Measurements from ENCODE around the gene BCAS3.

The BCAS3 gene

DNA sequence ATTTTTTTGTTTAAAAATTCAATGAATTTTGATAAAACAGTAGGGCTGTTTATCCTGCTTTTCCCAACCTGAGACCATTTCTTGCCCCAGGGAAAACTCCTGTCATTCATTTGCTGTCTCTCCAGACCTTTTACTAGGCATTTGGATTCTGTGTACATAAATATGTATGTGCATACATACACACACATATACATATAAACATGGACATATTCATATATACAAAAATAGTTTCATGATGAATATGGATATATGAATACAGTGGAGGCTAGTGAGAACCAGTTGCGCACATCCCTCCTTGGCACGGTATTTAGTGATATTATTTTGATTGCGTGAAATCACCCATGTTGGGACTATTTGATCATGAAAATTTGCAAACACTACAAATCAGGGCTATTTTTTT, 269.9 kb downstream of the BCAS3 start:
- no peak overlapping the region for H3K27ac ChIP-seq (ENCODE audit: low read depth, low read length)
- TF ChIP-seq, protein P1, sequence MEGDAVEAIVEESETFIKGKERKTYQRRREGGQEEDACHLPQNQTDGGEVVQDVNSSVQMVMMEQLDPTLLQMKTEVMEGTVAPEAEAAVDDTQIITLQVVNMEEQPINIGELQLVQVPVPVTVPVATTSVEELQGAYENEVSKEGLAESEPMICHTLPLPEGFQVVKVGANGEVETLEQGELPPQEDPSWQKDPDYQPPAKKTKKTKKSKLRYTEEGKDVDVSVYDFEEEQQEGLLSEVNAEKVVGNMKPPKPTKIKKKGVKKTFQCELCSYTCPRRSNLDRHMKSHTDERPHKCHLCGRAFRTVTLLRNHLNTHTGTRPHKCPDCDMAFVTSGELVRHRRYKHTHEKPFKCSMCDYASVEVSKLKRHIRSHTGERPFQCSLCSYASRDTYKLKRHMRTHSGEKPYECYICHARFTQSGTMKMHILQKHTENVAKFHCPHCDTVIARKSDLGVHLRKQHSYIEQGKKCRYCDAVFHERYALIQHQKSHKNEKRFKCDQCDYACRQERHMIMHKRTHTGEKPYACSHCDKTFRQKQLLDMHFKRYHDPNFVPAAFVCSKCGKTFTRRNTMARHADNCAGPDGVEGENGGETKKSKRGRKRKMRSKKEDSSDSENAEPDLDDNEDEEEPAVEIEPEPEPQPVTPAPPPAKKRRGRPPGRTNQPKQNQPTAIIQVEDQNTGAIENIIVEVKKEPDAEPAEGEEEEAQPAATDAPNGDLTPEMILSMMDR (IDR thresholded peaks at IDR 0.05; ENCODE audit: low read depth, low read length, poor library complexity, severe bottlenecking), result no peak
- no peak for TF ChIP-seq EZH2phosphoT487 (IDR thresholded peaks at IDR 0.05; ENCODE audit: borderline replicate concordance, low read length)
- no peaks in the 10 kb centered on the region for H3K9me3 ChIP-seq (ENCODE audit: control insufficient read depth, insufficient read depth, low read length)
- no peaks in the 10 kb centered on the region for H3K79me2 ChIP-seq (ENCODE audit: control insufficient read depth, low read length)
- H3K4me3 ChIP-seq (ENCODE audit: low read length), result no peak overlapping the region
- H3K4me1 ChIP-seq (ENCODE audit: control insufficient read depth, low read length), result no peaks in the 10 kb centered on the region
- H3K9me2 ChIP-seq (replicated peaks; ENCODE audit: control insufficient read depth, low read length), result no peaks in the 10 kb centered on the region
- no peaks in the 10 kb centered on the region for H4K20me1 ChIP-seq (ENCODE audit: control insufficient read depth, insufficient read depth, low read depth, low read length)
- 0 out of 2 replicates have a peak, but pooled peaks cover 2% of the 10 kb centered on the region for H3K27me3 ChIP-seq (ENCODE audit: control insufficient read depth, low read length)
- no peaks in the 10 kb centered on the region for H3K36me3 ChIP-seq (ENCODE audit: control insufficient read depth, low read length)
- no peak overlapping the region for H3K4me2 ChIP-seq (ENCODE audit: low read length)
- no peaks in the 10 kb centered on the region for H3F3A ChIP-seq (ENCODE audit: control insufficient read depth, insufficient read depth)

- H3K9me2 ChIP-seq (replicated peaks; ENCODE audit: control insufficient read depth, low read length), result no peaks in the 10 kb centered on the region
- no peaks in the 10 kb centered on the region for H3K9me3 ChIP-seq (ENCODE audit: control insufficient read depth, insufficient read depth, low read length)
- TF ChIP-seq, protein P1 (IDR thresholded peaks at IDR 0.05; ENCODE audit: low read depth, low read length, poor library complexity, severe bottlenecking), result no peak
- TF ChIP-seq EZH2phosphoT487 (IDR thresholded peaks at IDR 0.05; ENCODE audit: borderline replicate concordance, low read length), result no peak
- no peaks in the 10 kb centered on the region for H3K4me1 ChIP-seq (ENCODE audit: control insufficient read depth, low read length)
- no peaks in the 10 kb centered on the region for H4K20me1 ChIP-seq (ENCODE audit: control insufficient read depth, insufficient read depth, low read depth, low read length)
- no peaks in the 10 kb centered on the region for H3K79me2 ChIP-seq (ENCODE audit: control insufficient read depth, low read length)
- no peak overlapping the region for H3K4me3 ChIP-seq (ENCODE audit: low read length)
- no peak overlapping the region for H3K4me2 ChIP-seq (ENCODE audit: low read length)
- no peaks in the 10 kb centered on the region for H3F3A ChIP-seq (ENCODE audit: control insufficient read depth, insufficient read depth)
- H3K27me3 ChIP-seq (ENCODE audit: control insufficient read depth, low read length), result no peaks in the 10 kb centered on the region
- H3K36me3 ChIP-seq (ENCODE audit: control insufficient read depth, low read length), result no peaks in the 10 kb centered on the region
- no peak overlapping the region for H3K27ac ChIP-seq (ENCODE audit: low read depth, low read length)
These were observed 275.1 kb downstream of the BCAS3 start for GRCh38 chr17:60952747-60953146.

DNA sequence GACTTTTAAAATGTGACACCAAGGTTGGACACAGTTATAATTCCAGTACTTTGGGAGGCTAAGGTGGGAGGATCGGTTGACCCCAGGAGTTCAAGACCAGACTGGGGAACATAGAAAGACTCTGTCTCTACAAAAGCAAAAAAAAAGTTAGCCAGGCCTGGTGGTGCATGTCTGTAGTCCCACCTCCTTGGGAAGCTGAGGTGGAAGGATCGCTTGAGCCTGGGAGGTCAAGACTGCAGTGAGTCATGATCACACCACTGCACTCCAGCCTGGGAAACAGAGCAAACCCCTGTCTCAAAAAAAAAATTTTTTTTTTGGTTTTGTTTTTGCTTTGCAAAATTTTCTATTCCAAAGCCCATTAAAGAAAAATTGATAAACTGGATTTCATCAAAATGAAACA, 281.4 kb downstream of the BCAS3 start:
- no peaks in the 10 kb centered on the region for H3K36me3 ChIP-seq (ENCODE audit: control insufficient read depth, low read length)
- no peaks in the 10 kb centered on the region for H3K4me1 ChIP-seq (ENCODE audit: control insufficient read depth, low read length)
- H3K27ac ChIP-seq (ENCODE audit: low read depth, low read length), result no peak overlapping the region
- no peak overlapping the region for H3K4me3 ChIP-seq (ENCODE audit: low read length)
- no peak overlapping the region for H3K4me2 ChIP-seq (ENCODE audit: low read length)
- no peaks in the 10 kb centered on the region for H3K9me3 ChIP-seq (ENCODE audit: control insufficient read depth, insufficient read depth, low read length)
- H3K9me2 ChIP-seq (replicated peaks; ENCODE audit: control insufficient read depth, low read length), result no peaks in the 10 kb centered on the region
- H3K79me2 ChIP-seq (ENCODE audit: control insufficient read depth, low read length), result no peaks in the 10 kb centered on the region
- TF ChIP-seq, protein P1 (IDR thresholded peaks at IDR 0.05; ENCODE audit: low read depth, low read length, poor library complexity, severe bottlenecking), result no peak
- no peak for TF ChIP-seq EZH2phosphoT487 (IDR thresholded peaks at IDR 0.05; ENCODE audit: borderline replicate concordance, low read length)
- H3F3A ChIP-seq (ENCODE audit: control insufficient read depth, insufficient read depth), result no peaks in the 10 kb centered on the region
- no peaks in the 10 kb centered on the region for H3K27me3 ChIP-seq (ENCODE audit: control insufficient read depth, low read length)
- no peaks in the 10 kb centered on the region for H4K20me1 ChIP-seq (ENCODE audit: control insufficient read depth, insufficient read depth, low read depth, low read length)

DNA sequence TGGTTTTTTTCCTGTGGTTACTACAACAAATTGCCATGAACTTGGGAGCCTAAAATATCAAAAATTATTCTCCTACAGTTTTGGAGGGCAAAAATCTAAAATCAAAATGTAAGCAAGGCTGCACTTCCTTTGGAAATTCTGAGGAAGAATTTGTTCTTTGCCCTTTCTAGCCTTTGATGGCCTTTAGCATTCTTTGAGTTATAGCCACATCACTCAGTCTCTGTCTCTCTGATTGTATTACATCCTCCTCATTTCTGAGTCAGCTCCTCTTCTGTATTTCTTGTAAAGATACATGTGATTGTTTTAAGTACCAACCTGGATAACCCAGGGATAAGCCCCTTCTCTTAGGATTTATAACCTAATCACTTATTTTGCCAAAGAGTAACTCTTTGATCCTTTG, 282.0 kb downstream of the BCAS3 start:
- H3K4me3 ChIP-seq (ENCODE audit: low read length), result no peak overlapping the region
- no peak overlapping the region for H3K27ac ChIP-seq (ENCODE audit: low read depth, low read length)
- TF ChIP-seq EZH2phosphoT487 (IDR thresholded peaks at IDR 0.05; ENCODE audit: borderline replicate concordance, low read length), result no peak
- TF ChIP-seq, protein P1 (IDR thresholded peaks at IDR 0.05; ENCODE audit: low read depth, low read length, poor library complexity, severe bottlenecking), result no peak
- H3K27me3 ChIP-seq (ENCODE audit: control insufficient read depth, low read length), result no peaks in the 10 kb centered on the region
- no peaks in the 10 kb centered on the region for H3K79me2 ChIP-seq (ENCODE audit: control insufficient read depth, low read length)
- H4K20me1 ChIP-seq (ENCODE audit: control insufficient read depth, insufficient read depth, low read depth, low read length), result no peaks in the 10 kb centered on the region
- no peaks in the 10 kb centered on the region for H3K9me3 ChIP-seq (ENCODE audit: control insufficient read depth, insufficient read depth, low read length)
- no peaks in the 10 kb centered on the region for H3F3A ChIP-seq (ENCODE audit: control insufficient read depth, insufficient read depth)
- H3K4me1 ChIP-seq (ENCODE audit: control insufficient read depth, low read length), result no peaks in the 10 kb centered on the region
- H3K9me2 ChIP-seq (replicated peaks; ENCODE audit: control insufficient read depth, low read length), result no peaks in the 10 kb centered on the region
- no peaks in the 10 kb centered on the region for H3K36me3 ChIP-seq (ENCODE audit: control insufficient read depth, low read length)
- no peak overlapping the region for H3K4me2 ChIP-seq (ENCODE audit: low read length)

Data from DOHH2 (cell line).